SK-N-SH (cell line): ENCODE data around the gene RNF113A. TPM values are rescaled to one million over a fixed set of nuclear protein-coding genes. Genes with fewer than 3 reads are reported as not detected.

ENCODE experiments used
- CTCF ChIA-PET: fragments of 300-600, 350-600 bp; formaldehyde crosslinking; extraction: SDS; loops from one replicate; lab custom pipeline; 2021; lab: Yijun Ruan, JAX
- POLR2A ChIA-PET: fragments of 350-600 bp; sonication (Branson Sonifier 250); formaldehyde crosslinking; extraction: SDS; loops from one replicate; lab custom pipeline; 2020; ENCODE audit warnings: antibody characterized with exemption, inconsistent platforms; lab: Yijun Ruan, JAX
- DNase-seq: peaks from one replicate; pipeline ENCODE4 v3.0.0; 2012
- H2AFZ ChIP-seq: fragments of 200-600 bp; sonication (generic); 2 replicates; pipeline ENCODE4 v1.8.1; 2016; ENCODE audit warnings: antibody characterized with exemption, mild to moderate bottlenecking, low read depth
- H3F3A ChIP-seq: fragments of 200-600 bp; sonication (generic); replicated peaks from 2 replicates; pipeline ENCODE3; 2016; ENCODE audit warnings: antibody characterized with exemption, mild to moderate bottlenecking; ENCODE audit not compliant: insufficient read depth
- H3K27ac ChIP-seq, 2 experiments: fragments of 200-500 bp in 1 of 2; fragments of 200-600 bp in 1 of 2; sonication (Bioruptor generic) in 1 of 2; sonication (generic), shearing (Covaris generic) in 1 of 2; 2 replicates each; pipeline versions ENCODE4 v1.5.1 to v1.6.1; 2014 to 2016; ENCODE audit warnings: low read depth in 2 of 2, inconsistent platforms in 1 of 2, low read length in 1 of 2, mild to moderate bottlenecking in 1 of 2, mixed read lengths in 1 of 2
- H3K27me3 ChIP-seq: fragments of 200-600 bp; sonication (generic), shearing (Covaris generic); 2 replicates; pipeline ENCODE4 v1.6.1; 2016; ENCODE audit warnings: mixed run types; ENCODE audit not compliant: insufficient read depth
- H3K36me3 ChIP-seq, 2 experiments: fragments of 200-500 bp in 1 of 2; fragments of 200-600 bp in 1 of 2; sonication (Bioruptor generic) in 1 of 2; sonication (generic) in 1 of 2; replicated peaks in 1 of 2; 2 replicates each; pipeline versions ENCODE3 to v1.5.1; 2014 to 2016; ENCODE audit warnings: low read length in 1 of 2, mild to moderate bottlenecking in 1 of 2; ENCODE audit not compliant: insufficient read depth in 2 of 2, control insufficient read depth in 1 of 2
- H3K4me1 ChIP-seq, 2 experiments: fragments of 200-500 bp in 1 of 2; fragments of 200-600 bp in 1 of 2; sonication (Bioruptor generic) in 1 of 2; sonication (generic), shearing (Covaris generic) in 1 of 2; 2 replicates each; pipeline versions ENCODE4 v1.5.1 to v1.6.1; 2014 to 2016; ENCODE audit warnings: low read depth in 1 of 2, low read length in 1 of 2, mixed run types in 1 of 2; ENCODE audit not compliant: insufficient read depth in 2 of 2, control insufficient read depth in 1 of 2
- H3K4me2 ChIP-seq: fragments of 200-600 bp; sonication (generic), shearing (Covaris generic); 2 replicates; pipeline ENCODE4 v1.6.1; 2017; ENCODE audit warnings: mixed run types
- H3K4me3 ChIP-seq, 2 experiments: fragments of 200-500 bp in 1 of 2; fragments of 200-600 bp in 1 of 2; sonication (Bioruptor generic) in 1 of 2; sonication (generic), shearing (Covaris generic) in 1 of 2; 2 replicates each; pipeline versions ENCODE4 v1.5.1 to v1.8.1; 2014 to 2016; ENCODE audit warnings: low read depth in 2 of 2, inconsistent platforms in 1 of 2, low read length in 1 of 2, mild to moderate bottlenecking in 1 of 2, mixed read lengths in 1 of 2, moderate library complexity in 1 of 2
- H3K79me2 ChIP-seq: fragments of 200-600 bp; sonication (generic); 2 replicates; pipeline ENCODE4 v1.8.1; 2017; ENCODE audit warnings: mild to moderate bottlenecking; ENCODE audit not compliant: insufficient read depth
- H3K9ac ChIP-seq: fragments of 200-600 bp; sonication (generic); 2 replicates; pipeline ENCODE4 v1.6.1; 2017; ENCODE audit warnings: mixed run types
- H3K9me2 ChIP-seq: fragments of 200-600 bp; sonication (generic); 2 replicates; pipeline ENCODE4 v1.6.1; 2017; ENCODE audit warnings: mixed run types
- H3K9me3 ChIP-seq: fragments of 200-600 bp; sonication (generic); 2 replicates; pipeline ENCODE4 v1.6.1; 2017; ENCODE audit warnings: mixed run types, mild to moderate bottlenecking, moderate library complexity
- H4K20me1 ChIP-seq: fragments of 200-600 bp; sonication (generic); 2 replicates; pipeline ENCODE4 v1.6.1; 2017; ENCODE audit warnings: mild to moderate bottlenecking, mixed run types; ENCODE audit not compliant: insufficient read depth
- CHD2 ChIP-seq: fragments of 150-350 bp; IDR thresholded peaks from 2 replicates; pipeline ENCODE4 v1.6.1; 2018; ENCODE audit warnings: low read length; ENCODE audit not compliant: partially characterized antibody
- ELF1 ChIP-seq: IDR thresholded peaks from 2 replicates; pipeline ENCODE4 v1.4.0; 2012
- FOXM1 ChIP-seq: IDR thresholded peaks from 2 replicates; pipeline ENCODE4 v1.4.0; 2012; ENCODE audit warnings: low read depth, mild to moderate bottlenecking
- GABPA ChIP-seq: IDR thresholded peaks from 2 replicates; pipeline ENCODE4 v1.4.0; 2012; ENCODE audit warnings: low read depth, mild to moderate bottlenecking
- MXI1 ChIP-seq: IDR thresholded peaks from 2 replicates; pipeline ENCODE4 v1.6.1; 2012; ENCODE audit warnings: mild to moderate bottlenecking, low read depth, low read length, improper control_type of control experiment
- POLR2AphosphoS5 ChIP-seq: IDR thresholded peaks from 2 replicates; pipeline ENCODE4 v1.6.1; 2012; ENCODE audit warnings: low read depth, low read length
- RAD21 ChIP-seq: IDR thresholded peaks from 2 replicates; pipeline ENCODE4 v1.6.1; 2012; ENCODE audit warnings: mild to moderate bottlenecking, low read length
- SIN3A ChIP-seq: IDR thresholded peaks from 2 replicates; pipeline ENCODE4 v1.6.1; 2012; ENCODE audit warnings: low read depth, mild to moderate bottlenecking, low read length, moderate library complexity, borderline replicate concordance
- TAF1 ChIP-seq: IDR thresholded peaks from 2 replicates; pipeline ENCODE4 v1.6.1; 2012; ENCODE audit warnings: low read depth, mild to moderate bottlenecking, low read length, moderate library complexity, borderline replicate concordance
- WGBS: methylation state at CpG from one replicate; pipeline ENCODE4 v1.1.6; 2017; ENCODE audit warnings: low lambda C conversion rate; 5-methylcytosine and 5-hydroxymethylcytosine counted together
- polyA plus RNA-seq, 3 experiments: library from polyadenylated mRNA; depleted of rRNA; stranded (reverse); fragments of >200 nt; gene quantifications; 2 replicates each; pipeline ENCODE4 v1.2.3, GENCODE V29; 2012
- TF ChIP-seq, protein P1 (sequence below): IDR thresholded peaks from 2 replicates; pipeline ENCODE4 v1.4.0; 2012; ENCODE audit warnings: low read depth
- TF ChIP-seq, protein P2 (sequence below): IDR thresholded peaks from 2 replicates; pipeline ENCODE4 v1.6.1; 2012; ENCODE audit warnings: mild to moderate bottlenecking, low read depth, low read length, moderate library complexity
- TF ChIP-seq, protein P3 (sequence below): IDR thresholded peaks from 2 replicates; pipeline ENCODE4 v1.4.0; 2012; ENCODE audit warnings: low read depth, borderline replicate concordance
- TF ChIP-seq, protein P4 (sequence below): IDR thresholded peaks from 2 replicates; pipeline ENCODE4; 2012
- TF ChIP-seq, protein P5 (sequence below): IDR thresholded peaks from 2 replicates; pipeline ENCODE4 v1.4.0; 2012; ENCODE audit warnings: low read depth, borderline replicate concordance

The RNF113A gene
- polyA plus RNA-seq (2012; rRNA removed): 11.8 and 14.8 TPM in 2 replicates
- 13.1 and 14.2 TPM in 2 replicates for polyA plus RNA-seq (2012; cell fraction: cytosol; rRNA removed)
- polyA plus RNA-seq (2012; cell fraction: nucleus; rRNA removed): 7.4 and 9.0 TPM in 2 replicates

DNA sequence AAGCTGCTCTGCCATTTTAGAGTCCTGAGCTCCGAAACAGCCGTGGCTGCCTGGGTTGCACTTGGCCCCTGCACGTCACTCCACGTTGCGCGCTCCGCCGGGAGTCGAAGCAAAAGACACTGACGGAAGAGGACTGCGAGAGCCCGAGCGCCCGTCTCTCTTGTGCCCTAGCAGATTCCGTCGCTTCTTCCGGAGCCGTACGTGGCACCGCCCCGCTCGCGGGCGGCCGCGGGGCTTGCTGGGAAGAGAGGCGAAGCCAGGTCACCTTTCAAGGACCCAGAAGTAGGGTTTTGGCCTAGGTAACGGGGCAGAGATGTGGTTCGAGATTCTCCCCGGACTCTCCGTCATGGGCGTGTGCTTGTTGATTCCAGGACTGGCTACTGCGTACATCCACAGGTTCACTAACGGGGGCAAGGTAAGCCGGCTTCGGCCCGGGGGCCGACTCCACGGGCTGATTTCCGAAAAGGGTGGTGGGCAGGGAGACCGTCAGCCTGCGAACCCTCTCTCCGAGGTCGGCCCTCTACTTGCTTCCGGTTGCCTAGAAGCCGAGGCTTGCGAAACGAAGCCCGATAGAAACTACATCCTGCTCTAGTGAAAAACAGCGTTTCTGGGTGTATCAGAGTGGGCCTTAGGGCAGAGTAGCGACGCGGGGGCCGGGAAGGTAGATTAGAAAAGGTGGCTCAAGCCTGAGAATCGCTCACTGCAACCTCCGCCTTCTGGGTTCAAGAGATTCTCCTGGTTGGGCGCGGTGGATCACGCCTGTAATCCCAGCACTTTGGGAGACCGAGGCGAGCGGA is at the start of gene RNF113A, which contains the start of gene NDUFA1:
Gene RNF113A (minus strand): TSS at position 135 of the 797 bp plus-strand sequence. CDS start 120 bp downstream, at position 15.
Gene NDUFA1 (plus strand): TSS at position 234 of the 797 bp plus-strand sequence. CDS start 80 bp downstream, at position 314.
- WGBS: 23% methylated on average over 43 of the region's 62 CpGs
- CTCF ChIA-PET: no interaction called here
- H3F3A ChIP-seq: peaks cover 4% of the 10 kb centered on the region
- peak within 1 kb of the TSS; percentile 91 for H3K9ac ChIP-seq
- peaks cover 13% of the 10 kb centered on the region; the same call in 1 of the 2 replicates for H3K27me3 ChIP-seq
- peaks cover 3 to 9% of the 10 kb centered on the region in 2 experiments for H3K36me3 ChIP-seq
- peak within 1 kb of the TSS; percentile 73 for H3K4me2 ChIP-seq
- peak within 1 kb of the TSS; percentile 59 to 69 for H3K4me3 ChIP-seq
- no peaks in the 10 kb centered on the region; a peak in 1 of 4 replicates for H3K4me1 ChIP-seq
- no peaks in the 10 kb centered on the region for H3K9me2 ChIP-seq
- POLR2A ChIA-PET: interaction anchor here (2.1 to 2.7 kb wide), 2 partner anchors 19 to 81 kb away, joined by 10 to 15 read pairs; partner anchors contain the start of genes RPL39 and UPF3B
- no peaks in the 10 kb centered on the region for H4K20me1 ChIP-seq
- H3K27ac ChIP-seq: peak within 1 kb of the TSS; percentile 84 to 87
- TF ChIP-seq TAF1 (peak; percentile 80), CHD2 (peak; percentile 68), ELF1 (peak; percentile 77), RAD21 (no peak), POLR2AphosphoS5 (peak; percentile 84), MXI1 (peak; percentile 88), GABPA (peak; percentile 71), FOXM1 (no peak), SIN3A (peak; percentile 73; the same call in 1 of the 2 replicates)
- TF ChIP-seq, protein P1, sequence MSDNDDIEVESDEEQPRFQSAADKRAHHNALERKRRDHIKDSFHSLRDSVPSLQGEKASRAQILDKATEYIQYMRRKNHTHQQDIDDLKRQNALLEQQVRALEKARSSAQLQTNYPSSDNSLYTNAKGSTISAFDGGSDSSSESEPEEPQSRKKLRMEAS: peak; percentile 90
- TF ChIP-seq, protein P2, sequence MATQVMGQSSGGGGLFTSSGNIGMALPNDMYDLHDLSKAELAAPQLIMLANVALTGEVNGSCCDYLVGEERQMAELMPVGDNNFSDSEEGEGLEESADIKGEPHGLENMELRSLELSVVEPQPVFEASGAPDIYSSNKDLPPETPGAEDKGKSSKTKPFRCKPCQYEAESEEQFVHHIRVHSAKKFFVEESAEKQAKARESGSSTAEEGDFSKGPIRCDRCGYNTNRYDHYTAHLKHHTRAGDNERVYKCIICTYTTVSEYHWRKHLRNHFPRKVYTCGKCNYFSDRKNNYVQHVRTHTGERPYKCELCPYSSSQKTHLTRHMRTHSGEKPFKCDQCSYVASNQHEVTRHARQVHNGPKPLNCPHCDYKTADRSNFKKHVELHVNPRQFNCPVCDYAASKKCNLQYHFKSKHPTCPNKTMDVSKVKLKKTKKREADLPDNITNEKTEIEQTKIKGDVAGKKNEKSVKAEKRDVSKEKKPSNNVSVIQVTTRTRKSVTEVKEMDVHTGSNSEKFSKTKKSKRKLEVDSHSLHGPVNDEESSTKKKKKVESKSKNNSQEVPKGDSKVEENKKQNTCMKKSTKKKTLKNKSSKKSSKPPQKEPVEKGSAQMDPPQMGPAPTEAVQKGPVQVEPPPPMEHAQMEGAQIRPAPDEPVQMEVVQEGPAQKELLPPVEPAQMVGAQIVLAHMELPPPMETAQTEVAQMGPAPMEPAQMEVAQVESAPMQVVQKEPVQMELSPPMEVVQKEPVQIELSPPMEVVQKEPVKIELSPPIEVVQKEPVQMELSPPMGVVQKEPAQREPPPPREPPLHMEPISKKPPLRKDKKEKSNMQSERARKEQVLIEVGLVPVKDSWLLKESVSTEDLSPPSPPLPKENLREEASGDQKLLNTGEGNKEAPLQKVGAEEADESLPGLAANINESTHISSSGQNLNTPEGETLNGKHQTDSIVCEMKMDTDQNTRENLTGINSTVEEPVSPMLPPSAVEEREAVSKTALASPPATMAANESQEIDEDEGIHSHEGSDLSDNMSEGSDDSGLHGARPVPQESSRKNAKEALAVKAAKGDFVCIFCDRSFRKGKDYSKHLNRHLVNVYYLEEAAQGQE: no peak
- TF ChIP-seq, protein P3, sequence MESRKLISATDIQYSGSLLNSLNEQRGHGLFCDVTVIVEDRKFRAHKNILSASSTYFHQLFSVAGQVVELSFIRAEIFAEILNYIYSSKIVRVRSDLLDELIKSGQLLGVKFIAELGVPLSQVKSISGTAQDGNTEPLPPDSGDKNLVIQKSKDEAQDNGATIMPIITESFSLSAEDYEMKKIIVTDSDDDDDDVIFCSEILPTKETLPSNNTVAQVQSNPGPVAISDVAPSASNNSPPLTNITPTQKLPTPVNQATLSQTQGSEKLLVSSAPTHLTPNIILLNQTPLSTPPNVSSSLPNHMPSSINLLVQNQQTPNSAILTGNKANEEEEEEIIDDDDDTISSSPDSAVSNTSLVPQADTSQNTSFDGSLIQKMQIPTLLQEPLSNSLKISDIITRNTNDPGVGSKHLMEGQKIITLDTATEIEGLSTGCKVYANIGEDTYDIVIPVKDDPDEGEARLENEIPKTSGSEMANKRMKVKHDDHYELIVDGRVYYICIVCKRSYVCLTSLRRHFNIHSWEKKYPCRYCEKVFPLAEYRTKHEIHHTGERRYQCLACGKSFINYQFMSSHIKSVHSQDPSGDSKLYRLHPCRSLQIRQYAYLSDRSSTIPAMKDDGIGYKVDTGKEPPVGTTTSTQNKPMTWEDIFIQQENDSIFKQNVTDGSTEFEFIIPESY: peak; percentile 62; the same call in 1 of the 2 replicates
- TF ChIP-seq, protein P4, sequence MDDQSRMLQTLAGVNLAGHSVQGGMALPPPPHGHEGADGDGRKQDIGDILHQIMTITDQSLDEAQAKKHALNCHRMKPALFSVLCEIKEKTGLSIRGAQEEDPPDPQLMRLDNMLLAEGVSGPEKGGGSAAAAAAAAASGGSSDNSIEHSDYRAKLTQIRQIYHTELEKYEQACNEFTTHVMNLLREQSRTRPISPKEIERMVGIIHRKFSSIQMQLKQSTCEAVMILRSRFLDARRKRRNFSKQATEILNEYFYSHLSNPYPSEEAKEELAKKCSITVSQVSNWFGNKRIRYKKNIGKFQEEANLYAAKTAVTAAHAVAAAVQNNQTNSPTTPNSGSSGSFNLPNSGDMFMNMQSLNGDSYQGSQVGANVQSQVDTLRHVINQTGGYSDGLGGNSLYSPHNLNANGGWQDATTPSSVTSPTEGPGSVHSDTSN: peak; percentile 32; the same call in 1 of the 2 replicates
- TF ChIP-seq, protein P5, sequence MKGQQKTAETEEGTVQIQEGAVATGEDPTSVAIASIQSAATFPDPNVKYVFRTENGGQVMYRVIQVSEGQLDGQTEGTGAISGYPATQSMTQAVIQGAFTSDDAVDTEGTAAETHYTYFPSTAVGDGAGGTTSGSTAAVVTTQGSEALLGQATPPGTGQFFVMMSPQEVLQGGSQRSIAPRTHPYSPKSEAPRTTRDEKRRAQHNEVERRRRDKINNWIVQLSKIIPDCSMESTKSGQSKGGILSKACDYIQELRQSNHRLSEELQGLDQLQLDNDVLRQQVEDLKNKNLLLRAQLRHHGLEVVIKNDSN: 0 out of 2 replicates have a peak, but pooled peaks have one; percentile 4
- peak within 1 kb of the TSS; percentile 63; the same call in 1 of the 2 replicates for H2AFZ ChIP-seq
- H3K9me3 ChIP-seq: no peaks in the 10 kb centered on the region
- peak; percentile 77 for DNase-seq
- peaks cover 51% of the 10 kb centered on the region for H3K79me2 ChIP-seq
